GM23248 (cell line): Measurements from ENCODE around the gene IQGAP2.

Source experiments
- EZH2 ChIP-seq: fragments of 200-600 bp; sonication (generic); IDR thresholded peaks from 2 replicates; pipeline ENCODE4 v1.6.1; 2018; ENCODE audit warnings: antibody characterized with exemption, mild to moderate bottlenecking; ENCODE audit not compliant: insufficient read depth, poor library complexity, severe bottlenecking
- EZH2phosphoT487 ChIP-seq: fragments of 200-600 bp; sonication (generic); IDR thresholded peaks from 2 replicates; pipeline ENCODE4 v1.6.1; 2018; ENCODE audit warnings: antibody characterized with exemption, moderate library complexity, mild to moderate bottlenecking, low read depth; ENCODE audit not compliant: insufficient read depth

DNA sequence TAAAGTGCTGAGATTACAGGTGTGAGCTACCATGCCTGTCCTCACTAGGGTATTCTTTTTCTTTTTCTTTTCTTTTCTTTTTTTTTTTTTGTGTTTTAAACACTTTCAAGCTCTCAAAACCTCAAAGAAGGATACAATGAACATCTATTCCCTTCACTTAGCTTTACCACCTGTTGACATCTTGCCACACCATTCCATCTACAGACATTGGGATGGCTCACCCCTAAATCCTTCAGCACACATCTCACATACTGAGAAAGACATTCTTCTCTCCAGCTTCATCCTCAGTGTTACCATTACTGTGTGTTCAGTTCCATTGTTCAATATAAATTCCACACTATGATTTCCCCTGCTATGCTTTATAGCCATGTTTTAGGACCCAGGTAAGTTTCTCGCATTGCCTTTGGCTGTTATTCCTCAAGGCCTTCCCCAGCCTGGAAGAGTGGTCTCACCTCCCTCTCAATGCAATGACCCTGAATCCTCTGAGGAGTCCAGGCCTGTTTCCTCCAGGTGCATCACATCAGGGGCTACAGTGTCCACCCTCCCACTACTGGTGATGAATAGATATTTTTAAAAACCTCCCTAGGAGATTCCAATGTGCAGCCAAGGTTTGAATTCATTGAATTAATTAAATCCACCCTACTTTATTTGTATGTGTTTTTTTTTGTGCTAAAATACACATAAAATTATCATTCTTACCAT is 16.7 kb downstream of the IQGAP2 start:
- TF ChIP-seq EZH2 (no peak), EZH2phosphoT487 (no peak)
